ENCODE measurements around the gene FHOD3.

Gene FHOD3

GRCh38 chr18:36532394-36532793 is 234.9 kb downstream of the FHOD3 start:
- Histone ChIP-seq H3K9ac (ENCODE audit: low read length) (no peak overlapping the region), H3K4me2 (ENCODE audit: low read depth, low read length) (no peak overlapping the region)

GRCh38 chr18:36532815-36533214 is 235.3 kb downstream of the FHOD3 start:
- Histone ChIP-seq H3K27me3 (replicated peaks; ENCODE audit: insufficient read depth, low read length) (no peaks in the 10 kb centered on the region), H3K79me2 (ENCODE audit: low read length) (no peaks in the 10 kb centered on the region), H3K4me2 (ENCODE audit: low read depth, low read length) (no peak overlapping the region), H3K4me1 (ENCODE audit: low read length) (0 out of 2 replicates have a peak, but pooled peaks cover 4% of the 10 kb centered on the region), H3K9ac (ENCODE audit: low read length) (no peak overlapping the region), H3K27ac (ENCODE audit: low read length) (no peak overlapping the region), H3K9me2 (replicated peaks; ENCODE audit: insufficient read depth, low read length) (no peaks in the 10 kb centered on the region), H3K36me3 (replicated peaks; ENCODE audit: insufficient read depth, low read length) (no peaks in the 10 kb centered on the region), H3F3A (ENCODE audit: insufficient read depth, low read length) (no peaks in the 10 kb centered on the region), H3K9me3 (replicated peaks; ENCODE audit: insufficient read depth, low read length) (no peaks in the 10 kb centered on the region), H3K4me3 (ENCODE audit: low read length) (no peak overlapping the region), H4K20me1 (ENCODE audit: insufficient read depth, low read length) (no peaks in the 10 kb centered on the region), H2AFZ (ENCODE audit: low read length) (no peak overlapping the region)
- no peak for DNase-seq
- TF ChIP-seq EZH2 (optimal IDR thresholded peaks at IDR 0.05; ENCODE audit: low read depth, low read length), result no peak
- TF ChIP-seq EZH2phosphoT487 (IDR thresholded peaks at IDR 0.05; ENCODE audit: low read length), result no peak
- no peak for TF ChIP-seq CTCF (IDR thresholded peaks at IDR 0.05; ENCODE audit: low read length)

More at GRCh38 chr18:36532394-36532793, 234.9 kb downstream of the FHOD3 start:
- no peaks in the 10 kb centered on the region for H3K9me2 ChIP-seq (replicated peaks; ENCODE audit: insufficient read depth, low read length)
- H2AFZ ChIP-seq (ENCODE audit: low read length), result no peak overlapping the region
- H3K9me3 ChIP-seq (replicated peaks; ENCODE audit: insufficient read depth, low read length), result no peaks in the 10 kb centered on the region
- no peaks in the 10 kb centered on the region for H4K20me1 ChIP-seq (ENCODE audit: insufficient read depth, low read length)
- H3K27me3 ChIP-seq (replicated peaks; ENCODE audit: insufficient read depth, low read length), result no peaks in the 10 kb centered on the region
- no peak for TF ChIP-seq EZH2phosphoT487 (IDR thresholded peaks at IDR 0.05; ENCODE audit: low read length)
- no peak for TF ChIP-seq EZH2 (optimal IDR thresholded peaks at IDR 0.05; ENCODE audit: low read depth, low read length)
- no peak for TF ChIP-seq CTCF (IDR thresholded peaks at IDR 0.05; ENCODE audit: low read length)
- H3K27ac ChIP-seq (ENCODE audit: low read length), result no peak overlapping the region
- H3K4me1 ChIP-seq (ENCODE audit: low read length), result 0 out of 2 replicates have a peak, but pooled peaks cover 4% of the 10 kb centered on the region
- no peaks in the 10 kb centered on the region for H3K36me3 ChIP-seq (replicated peaks; ENCODE audit: insufficient read depth, low read length)
- no peaks in the 10 kb centered on the region for H3K79me2 ChIP-seq (ENCODE audit: low read length)
- DNase-seq, result no peak
- H3K4me3 ChIP-seq (ENCODE audit: low read length), result no peak overlapping the region
- no peaks in the 10 kb centered on the region for H3F3A ChIP-seq (ENCODE audit: insufficient read depth, low read length)

GRCh38 chr18:36533446-36534153 is 236.1 kb downstream of the FHOD3 start:
- no peaks in the 10 kb centered on the region for H3K79me2 ChIP-seq (ENCODE audit: low read length)
- no peak overlapping the region for H2AFZ ChIP-seq (ENCODE audit: low read length)
- no peaks in the 10 kb centered on the region for H4K20me1 ChIP-seq (ENCODE audit: insufficient read depth, low read length)
- H3K27ac ChIP-seq (ENCODE audit: low read length), result no peak overlapping the region
- H3K4me3 ChIP-seq (ENCODE audit: low read length), result no peak overlapping the region
- H3K4me1 ChIP-seq (ENCODE audit: low read length), result 0 out of 2 replicates have a peak, but pooled peaks cover 4% of the 10 kb centered on the region
- no peaks in the 10 kb centered on the region for H3K9me3 ChIP-seq (replicated peaks; ENCODE audit: insufficient read depth, low read length)
- no peaks in the 10 kb centered on the region for H3K9me2 ChIP-seq (replicated peaks; ENCODE audit: insufficient read depth, low read length)
- H3F3A ChIP-seq (ENCODE audit: insufficient read depth, low read length), result no peaks in the 10 kb centered on the region
- no peaks in the 10 kb centered on the region for H3K36me3 ChIP-seq (replicated peaks; ENCODE audit: insufficient read depth, low read length)
- no peaks in the 10 kb centered on the region for H3K27me3 ChIP-seq (replicated peaks; ENCODE audit: insufficient read depth, low read length)
- TF ChIP-seq EZH2phosphoT487 (IDR thresholded peaks at IDR 0.05; ENCODE audit: low read length) (no peak), EZH2 (optimal IDR thresholded peaks at IDR 0.05; ENCODE audit: low read depth, low read length) (no peak), CTCF (IDR thresholded peaks at IDR 0.05; ENCODE audit: low read length) (no peak)
- no peak for DNase-seq
- no peak overlapping the region for H3K9ac ChIP-seq (ENCODE audit: low read length)
- no peak overlapping the region for H3K4me2 ChIP-seq (ENCODE audit: low read depth, low read length)

Data from MM.1S (cell line).